GM19372 (cell line): ENCODE measurements around the gene CD40LG.

Experiments
- ATAC-seq: cut with Tn5 transposase; IDR thresholded peaks from one replicate; pipeline ENCODE4 v1.9.1; 2021; ENCODE audit warnings: mild to moderate bottlenecking, low read depth, moderate library complexity; ENCODE audit not compliant: unreplicated experiment

The CD40LG gene

DNA sequence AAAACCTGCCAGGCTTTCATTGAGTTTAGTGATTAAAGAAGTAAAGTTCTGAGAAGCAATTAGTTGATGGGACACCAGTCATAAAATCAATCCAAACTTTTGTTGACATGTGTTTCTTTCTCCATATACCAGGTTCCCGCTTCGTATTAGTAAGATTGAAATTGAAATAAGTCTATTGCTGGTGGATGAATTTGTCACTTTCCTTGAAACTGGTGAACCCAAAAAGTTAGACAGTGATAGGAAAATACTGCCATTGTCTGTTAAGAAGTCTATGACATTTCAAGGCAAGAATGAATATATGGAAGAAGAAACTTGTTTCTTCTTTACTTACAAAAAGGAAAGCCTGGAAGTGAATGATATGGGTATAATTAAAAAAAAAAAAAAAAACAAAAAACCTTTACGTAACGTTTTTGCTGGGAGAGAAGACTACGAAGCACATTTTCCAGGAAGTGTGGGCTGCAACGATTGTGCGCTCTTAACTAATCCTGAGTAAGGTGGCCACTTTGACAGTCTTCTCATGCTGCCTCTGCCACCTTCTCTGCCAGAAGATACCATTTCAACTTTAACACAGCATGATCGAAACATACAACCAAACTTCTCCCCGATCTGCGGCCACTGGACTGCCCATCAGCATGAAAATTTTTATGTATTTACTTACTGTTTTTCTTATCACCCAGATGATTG lies at the start of gene CD40LG:
Gene CD40LG, plus strand, starts transcription at position 482 of the 684 bp plus-strand sequence. Its CDS starts 91 bp downstream, at position 573.
- no peak for ATAC-seq

DNA sequence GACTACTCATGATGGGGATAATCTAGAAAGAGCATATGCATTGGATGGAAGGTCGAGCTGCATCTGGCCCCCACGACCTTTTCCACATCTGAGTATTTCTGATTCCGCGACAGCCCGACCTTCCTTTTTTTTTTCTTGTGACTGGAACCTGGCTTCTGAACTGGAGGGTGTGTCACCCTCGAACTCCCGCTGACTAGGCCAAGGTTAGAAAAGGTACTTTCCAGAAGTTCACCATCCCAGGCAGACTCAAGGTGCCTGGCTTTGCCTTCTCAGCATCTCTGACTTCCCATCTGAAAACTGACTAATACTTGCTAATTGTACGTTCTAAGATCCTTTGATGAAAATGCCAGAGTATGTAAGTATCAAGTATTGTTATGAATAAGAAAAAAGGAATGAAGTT lies 49.3 kb upstream of the CD40LG start:
- ATAC-seq = no peak

DNA sequence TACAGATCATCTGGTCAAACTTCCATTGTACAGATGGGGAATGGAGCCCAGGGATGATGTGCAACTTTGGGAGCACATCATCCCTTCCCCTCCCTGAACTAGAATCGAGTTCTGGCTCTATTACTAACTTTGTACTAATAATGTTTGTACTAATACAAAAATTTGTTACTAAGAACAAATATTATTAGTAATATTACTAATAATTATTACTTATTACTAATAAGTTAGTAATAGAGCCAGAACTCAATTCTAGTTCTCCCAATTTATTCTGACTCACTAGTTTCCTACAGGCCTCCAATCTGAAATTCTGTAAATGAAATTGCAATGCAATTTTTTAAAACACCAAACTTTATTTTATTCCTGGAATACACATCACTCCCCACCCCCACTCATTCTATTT lies 47.9 kb upstream of the CD40LG start:
- ATAC-seq = no peak

DNA sequence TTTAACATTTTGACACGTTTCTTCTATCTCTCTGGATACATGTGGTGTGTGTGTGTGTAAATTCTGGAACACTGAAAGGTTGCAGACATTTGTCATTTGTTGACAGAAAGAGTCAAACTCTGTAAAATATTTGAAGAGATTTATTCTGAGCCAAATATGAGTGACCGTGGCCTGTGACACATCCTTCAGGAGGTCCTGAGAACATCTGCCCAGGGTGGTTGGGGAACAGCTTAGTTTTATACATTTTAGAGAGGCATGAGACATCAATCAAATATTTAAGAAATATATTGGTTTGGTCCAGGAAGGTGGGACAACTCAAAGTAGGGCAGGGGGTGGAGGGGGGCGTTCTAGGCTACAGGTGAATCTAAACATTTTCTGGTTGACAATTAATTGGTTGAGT lies 40.7 kb upstream of the CD40LG start:
- ATAC-seq = no peak

DNA sequence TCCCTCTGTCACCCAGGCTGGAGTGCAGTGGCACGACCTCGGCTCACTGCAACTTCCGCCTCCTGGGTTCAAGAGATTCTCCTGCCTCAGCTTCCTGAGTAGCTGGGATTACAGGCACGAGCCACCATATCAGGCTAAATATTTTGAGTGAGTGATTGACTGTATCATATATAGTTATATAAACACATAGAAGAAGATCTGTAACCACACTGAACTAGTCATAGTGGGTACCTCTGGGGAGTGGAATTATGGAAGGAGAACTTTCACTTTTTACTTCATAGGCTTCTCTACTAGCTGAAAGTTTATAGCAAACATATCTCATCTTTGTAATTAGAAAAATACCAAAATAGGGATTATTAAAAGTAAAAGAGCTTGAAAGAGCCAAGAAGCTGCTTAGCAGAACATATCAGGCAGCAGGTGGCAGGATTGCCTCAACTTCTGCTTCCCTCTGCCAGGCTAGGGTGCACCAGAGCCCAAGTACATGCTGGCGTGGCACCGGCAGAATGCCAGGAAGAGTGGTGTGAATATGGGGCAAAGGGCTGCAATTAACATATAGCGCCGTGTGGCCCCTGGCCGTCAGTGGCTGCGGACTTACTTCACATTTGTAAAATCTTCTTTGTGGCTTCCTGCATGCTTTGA lies 39.5 kb upstream of the CD40LG start:
- no peak for ATAC-seq

DNA sequence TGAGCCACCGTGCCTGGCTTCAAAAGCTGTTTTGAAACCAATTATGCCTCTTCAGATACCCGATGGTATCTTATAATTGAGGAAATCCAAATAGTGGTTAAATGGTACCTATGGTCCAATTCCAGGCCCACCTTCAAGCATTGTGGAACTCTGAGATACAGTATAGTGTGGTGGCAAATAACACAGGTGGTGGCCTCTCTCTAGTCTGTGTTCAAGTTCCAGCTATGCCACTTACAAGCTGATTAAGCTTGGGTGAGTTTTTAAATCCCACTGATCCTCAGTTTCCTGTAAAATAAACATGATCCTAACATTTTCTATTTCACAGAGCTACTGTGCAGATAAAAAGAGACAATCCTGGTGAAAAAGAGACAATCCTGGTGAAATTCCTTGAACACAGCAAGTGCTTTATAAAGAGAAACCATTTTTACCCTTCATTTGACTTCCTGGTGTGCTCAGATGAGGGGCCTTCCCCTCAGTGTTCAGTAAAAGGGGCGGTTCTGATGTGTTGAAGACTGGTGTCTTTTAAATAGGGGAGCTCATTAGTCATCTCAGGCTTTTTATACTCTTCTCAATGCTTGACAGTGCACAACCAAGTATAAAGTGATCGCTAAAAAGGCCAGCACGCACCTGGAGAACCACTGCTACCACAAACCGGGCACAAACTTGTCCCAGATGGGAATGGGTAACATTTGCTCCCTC lies 30.8 kb upstream of the CD40LG start:
- peak; percentile 87 for ATAC-seq

DNA sequence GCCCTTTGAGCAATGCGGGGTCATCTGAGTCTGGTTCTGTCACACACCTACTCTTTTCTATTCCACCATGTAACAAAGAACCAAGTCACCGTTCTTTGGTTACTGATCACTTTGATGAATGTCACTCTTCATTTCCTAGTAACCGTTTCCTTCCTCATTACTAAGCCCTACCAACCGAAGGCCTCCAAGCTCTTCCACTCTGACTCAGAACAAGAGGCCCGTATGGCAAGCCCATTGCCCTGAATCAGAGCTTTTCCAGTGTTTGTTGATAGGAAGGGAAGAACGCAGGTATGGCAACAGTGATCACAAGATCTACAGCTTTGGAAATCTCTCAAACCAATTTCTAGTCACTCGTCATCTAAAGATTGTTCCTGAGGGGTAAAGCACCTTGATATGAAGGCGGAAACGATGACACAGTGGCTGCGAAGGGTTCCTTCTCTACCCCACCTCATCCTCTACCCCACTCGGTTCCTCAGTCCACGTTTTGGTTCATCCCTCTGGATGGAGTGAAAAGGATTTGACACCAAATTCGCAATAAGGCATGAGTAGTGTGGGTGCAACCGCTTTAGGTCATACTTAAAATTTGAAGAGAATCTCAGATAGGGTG lies 28.0 kb upstream of the CD40LG start:
- no peak for ATAC-seq

DNA sequence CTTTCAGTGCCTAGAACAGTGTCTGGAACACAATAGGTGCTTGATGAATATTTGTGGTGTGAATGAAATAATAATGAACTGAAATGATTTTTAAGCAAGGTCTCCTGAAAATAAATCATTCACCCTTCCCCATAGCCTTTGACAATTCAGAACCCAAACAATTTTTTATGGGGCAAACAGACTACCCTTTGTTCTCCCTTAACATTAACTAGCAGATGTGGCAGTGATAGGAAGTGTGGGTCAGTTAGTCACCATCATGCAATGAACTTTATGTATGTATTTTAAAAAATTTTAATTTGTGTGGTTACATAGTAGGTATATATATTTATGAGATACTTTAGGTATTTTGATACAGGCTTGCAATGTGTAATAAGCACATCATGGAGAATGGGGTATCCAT lies 27.2 kb upstream of the CD40LG start:
- ATAC-seq = no peak

DNA sequence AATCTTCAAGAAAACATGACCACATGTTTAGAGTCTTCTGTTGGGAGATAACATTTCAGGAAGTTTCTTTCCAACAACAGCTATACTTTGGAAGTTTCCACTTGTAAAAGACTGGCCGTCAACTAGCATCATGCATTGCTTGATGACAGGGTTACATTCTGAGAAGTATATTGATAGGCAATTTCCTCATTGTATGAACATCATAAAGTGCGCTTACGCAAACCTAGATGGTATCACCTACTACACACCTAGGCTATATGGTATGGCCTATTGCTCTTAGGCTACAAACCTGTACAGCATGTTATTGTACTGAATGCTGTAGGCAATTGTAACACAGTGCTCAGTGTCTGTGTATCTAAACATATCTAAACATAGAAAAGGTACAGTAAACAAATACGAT lies 25.4 kb upstream of the CD40LG start:
- no peak for ATAC-seq

DNA sequence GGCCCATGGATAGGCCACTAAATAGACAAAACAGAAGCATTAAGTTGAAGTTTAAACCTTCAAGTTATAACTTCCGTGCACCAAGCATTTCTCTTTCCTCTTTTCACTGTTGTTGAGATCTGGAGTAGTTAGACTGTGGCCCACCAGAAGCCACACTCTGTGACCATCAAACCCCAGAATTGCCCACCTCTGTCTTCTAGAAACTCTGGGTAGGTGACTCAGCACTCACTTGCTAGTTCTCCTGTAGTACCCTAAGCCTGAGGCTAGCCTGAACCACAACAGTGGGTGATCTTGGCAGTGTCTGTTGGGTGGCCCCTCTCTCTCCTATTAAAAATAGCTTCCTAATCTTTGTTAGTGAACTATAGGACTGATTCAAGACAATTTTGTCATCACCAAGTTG lies 24.6 kb upstream of the CD40LG start:
- no peak for ATAC-seq

DNA sequence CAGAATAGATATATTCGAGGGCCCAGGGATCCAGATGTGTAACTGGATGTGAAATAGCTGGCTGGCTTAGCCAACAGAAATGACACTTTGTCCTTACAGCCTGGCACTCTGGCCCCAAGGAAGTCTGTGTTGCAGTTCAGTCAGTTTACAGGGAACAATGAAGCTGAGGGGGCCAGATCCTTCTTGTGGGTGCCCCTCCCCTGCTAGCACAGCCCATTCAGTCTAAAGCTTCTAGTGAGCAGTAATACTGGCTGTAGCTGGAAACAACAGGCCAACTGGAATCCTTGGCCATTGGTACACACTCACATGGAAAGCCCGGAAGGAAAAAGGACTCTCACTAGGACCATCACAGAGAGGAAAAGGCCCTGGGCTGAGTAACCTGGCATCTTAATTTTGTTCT lies 22.7 kb upstream of the CD40LG start:
- no peak for ATAC-seq

DNA sequence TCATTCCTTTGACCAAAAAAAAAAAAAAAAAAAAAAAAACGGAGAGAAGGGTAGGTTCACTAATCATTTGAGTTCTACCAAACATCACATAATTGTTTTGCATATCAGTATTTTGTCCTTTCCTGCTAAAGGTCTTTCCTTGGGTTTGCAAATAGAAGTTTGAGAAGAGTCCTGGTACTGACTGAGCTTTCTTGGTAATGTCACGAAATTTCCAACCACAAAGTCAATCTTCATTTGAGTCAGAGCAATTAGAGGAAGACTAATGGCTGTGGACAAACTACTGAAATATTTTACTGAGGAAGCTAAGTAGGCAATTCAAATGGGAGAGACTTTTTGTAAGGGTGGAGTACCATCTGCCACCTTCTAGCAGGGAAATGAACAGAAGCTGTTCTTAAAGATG lies 21.7 kb upstream of the CD40LG start:
- no peak for ATAC-seq

DNA sequence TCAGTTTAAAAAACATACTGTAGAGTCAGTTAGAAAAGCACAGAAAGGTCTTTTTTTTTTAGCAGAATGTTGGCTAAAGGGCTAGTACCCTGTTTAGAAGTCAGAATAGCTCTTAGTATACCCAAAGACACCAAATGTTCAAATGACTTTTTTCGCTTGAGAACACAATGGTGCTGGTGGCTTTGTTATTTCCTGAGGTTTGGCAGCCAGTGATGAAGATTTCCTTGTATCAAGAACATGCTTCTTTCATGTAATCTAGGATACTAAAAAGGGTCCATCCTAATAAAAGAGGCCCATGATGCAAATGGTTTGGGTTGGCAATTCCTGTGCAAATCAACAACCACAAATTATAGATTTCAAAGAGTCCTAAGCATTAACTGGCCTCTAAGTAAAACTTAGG lies 21.1 kb upstream of the CD40LG start:
- ATAC-seq = no peak

DNA sequence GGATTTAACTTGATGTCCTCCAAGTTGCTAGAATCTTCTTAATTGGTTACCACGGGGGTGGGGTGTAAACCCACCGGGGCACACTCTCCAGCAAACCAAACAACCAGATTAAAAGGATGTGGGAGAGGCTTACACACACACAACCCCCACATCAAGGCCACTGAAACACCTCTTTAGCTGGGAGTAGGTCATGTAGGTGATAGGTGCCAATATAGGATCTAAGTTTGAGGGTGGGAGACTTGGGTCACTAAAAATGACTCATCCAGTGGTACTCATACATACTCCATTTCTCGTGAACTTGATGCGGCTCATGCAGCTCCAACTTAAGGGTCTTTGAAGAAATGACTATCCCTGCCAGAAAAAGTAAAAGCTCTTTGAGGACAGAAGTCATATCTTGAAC lies 20.5 kb upstream of the CD40LG start:
- no peak for ATAC-seq

DNA sequence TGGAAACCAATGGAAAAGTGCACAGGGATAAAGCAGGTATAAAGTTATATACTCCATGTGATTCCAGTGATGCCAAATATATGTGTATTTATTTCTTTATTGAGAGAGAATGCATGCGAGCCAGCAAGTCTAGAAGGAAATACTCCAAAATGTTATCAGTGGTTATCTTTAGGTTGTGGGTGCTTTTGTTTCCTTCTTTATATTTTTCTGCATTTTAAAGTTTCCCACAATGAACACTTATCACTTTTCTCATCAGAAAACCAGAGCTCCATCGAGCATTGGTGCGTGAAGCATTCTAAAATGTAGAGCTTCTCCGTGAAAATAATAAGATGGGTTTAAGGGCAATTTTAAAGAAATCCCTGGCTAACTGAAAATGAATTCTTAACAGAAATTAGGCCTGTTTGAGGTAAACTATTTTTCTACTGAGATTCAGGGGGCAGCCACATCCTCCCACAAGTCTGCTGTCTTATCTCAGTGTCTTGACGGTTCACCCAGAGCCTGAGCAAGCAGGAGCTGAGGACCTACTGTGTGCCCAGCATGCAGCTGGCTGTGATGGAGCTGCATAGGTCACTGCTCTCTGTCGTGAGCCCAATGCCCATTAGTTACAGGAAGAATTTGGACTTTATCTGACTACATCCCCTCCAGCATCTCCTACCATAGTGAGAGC lies 18.7 kb upstream of the CD40LG start:
- ATAC-seq = no peak

DNA sequence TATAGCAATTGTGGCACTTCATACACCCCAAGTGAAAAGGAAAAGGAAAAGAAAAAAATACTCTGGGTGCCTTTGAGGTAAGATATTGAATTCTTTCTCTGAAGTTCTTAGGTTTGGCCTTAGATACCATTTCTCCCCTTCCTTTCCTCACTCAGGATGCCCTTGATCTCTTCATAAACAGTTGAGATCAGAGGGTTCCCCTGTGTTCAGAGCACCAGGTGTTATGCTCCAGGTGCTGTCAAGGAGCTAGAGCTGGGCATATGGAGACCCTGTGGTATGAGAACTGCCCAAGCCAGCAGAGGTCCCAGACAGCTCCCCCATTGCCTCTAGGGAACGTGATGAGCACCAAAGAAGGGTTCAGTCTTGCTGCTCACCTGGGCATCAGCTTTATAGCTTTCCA lies 17.1 kb upstream of the CD40LG start:
- no peak for ATAC-seq

DNA sequence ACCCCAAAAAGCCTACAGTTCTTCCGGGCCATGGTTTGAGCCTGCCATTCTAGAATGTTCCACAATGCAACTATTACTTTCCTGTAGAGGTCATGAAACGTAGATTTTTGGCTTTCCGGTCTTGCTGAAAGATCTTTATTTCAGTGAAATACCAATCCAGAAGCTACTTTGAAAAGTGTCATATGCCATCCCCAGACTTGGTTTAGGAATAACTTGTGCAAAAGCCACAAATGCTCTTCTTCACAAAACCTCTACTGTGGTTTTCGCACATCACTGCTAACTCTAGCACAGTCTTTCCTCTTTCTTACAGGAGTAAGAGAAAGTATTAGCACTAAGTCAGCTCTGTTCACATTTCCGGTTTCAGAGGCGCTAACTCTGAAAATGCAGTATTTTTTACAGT lies 12.7 kb upstream of the CD40LG start:
- peak; percentile 76 for ATAC-seq

DNA sequence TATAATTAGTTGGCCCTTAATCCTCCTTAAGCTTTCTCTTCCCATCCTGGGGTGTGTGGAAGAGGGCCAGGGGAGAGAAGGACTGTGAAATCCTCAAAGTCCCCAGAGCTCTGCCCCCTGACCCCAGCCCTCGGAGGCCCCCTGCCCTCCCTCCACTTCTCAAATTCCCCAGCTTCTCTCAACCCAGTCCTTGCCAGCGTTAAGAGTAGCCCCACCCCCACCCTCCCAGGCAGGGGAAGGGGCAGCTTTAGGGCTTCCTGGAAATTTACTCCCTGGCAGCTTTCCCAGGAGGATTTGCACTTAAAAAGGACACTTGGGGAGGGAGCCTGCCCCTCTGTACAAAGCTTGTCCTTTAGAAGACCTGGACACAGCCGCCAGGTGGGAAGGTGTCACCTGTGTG lies 11.8 kb upstream of the CD40LG start:
- no peak for ATAC-seq

DNA sequence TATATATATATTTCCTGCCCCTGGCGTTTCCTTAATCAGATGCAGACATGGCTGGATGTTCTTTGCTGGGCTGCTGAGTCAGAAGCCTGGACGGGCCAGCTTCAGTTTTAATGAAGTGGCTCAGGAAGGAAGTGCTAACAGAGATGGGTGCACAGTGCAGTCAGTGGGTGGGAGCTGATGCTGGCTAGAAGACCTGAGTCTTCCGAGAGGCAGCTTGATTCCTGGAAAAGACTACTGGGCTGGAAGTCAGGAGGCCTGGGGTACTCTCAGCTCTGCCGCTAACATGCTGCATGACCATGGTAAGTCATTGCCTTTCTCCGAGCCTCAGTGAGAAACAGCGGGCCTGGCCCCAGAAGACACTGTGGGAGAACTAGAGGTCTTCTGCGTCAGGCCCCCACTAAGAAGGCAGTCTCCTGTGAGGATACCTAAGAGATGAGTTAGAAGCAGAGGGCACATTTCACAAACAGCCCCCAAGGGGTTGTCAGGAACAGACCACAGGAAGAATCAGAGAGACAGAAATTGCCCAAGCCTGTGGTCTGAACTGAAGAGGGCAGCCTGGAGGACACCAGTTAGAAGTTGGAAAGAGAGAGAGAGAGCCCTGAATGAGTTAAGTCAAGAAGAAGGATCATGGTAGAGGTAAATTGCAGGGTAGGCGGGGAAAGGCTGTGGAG lies 8.3 kb upstream of the CD40LG start:
- no peak for ATAC-seq

DNA sequence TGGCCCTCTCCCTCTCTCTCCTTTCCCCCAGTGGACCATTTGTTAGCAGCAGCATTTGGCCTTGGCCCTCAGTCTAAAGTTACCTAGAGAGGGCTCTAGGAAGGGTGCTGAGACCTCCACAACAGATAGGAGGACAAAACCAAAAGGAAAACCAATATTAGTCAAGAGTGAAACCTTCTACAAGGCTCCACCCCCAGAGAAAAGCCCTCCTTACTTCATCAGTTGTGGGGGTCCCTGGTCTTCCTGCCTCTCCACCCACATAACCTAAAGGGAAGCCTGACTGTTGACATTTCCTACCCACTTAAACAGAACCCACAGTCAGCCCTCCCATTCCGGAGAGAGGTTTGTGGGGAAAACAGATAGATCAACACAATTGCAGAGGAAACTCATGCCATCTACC lies 4.7 kb upstream of the CD40LG start:
- no peak for ATAC-seq
